ENCODE data around the gene RECQL5. TPM values are rescaled to one million over a fixed set of nuclear protein-coding genes. Genes with fewer than 3 reads are reported as not detected.

RECQL5 gene
- total RNA-seq, 1 donor from 2014 or later: 43.1 TPM

GRCh38 chr17:75634754-75635609, 32.0 kb downstream of the RECQL5 start:
- DNase-seq: no peak
- Histone ChIP-seq H3K9me3 (no peaks in the 10 kb centered on the region), H3K27me3 (no peaks in the 10 kb centered on the region), H3K36me3 (peaks cover 9% of the 10 kb centered on the region), H3K4me1 (peaks cover 29% of the 10 kb centered on the region), H3K4me3 (no peak overlapping the region), H3K27ac (peak overlapping the region; percentile 60)
- intact Hi-C loops (cut with DNase I): no loop called here
- TF ChIP-seq, protein P1, sequence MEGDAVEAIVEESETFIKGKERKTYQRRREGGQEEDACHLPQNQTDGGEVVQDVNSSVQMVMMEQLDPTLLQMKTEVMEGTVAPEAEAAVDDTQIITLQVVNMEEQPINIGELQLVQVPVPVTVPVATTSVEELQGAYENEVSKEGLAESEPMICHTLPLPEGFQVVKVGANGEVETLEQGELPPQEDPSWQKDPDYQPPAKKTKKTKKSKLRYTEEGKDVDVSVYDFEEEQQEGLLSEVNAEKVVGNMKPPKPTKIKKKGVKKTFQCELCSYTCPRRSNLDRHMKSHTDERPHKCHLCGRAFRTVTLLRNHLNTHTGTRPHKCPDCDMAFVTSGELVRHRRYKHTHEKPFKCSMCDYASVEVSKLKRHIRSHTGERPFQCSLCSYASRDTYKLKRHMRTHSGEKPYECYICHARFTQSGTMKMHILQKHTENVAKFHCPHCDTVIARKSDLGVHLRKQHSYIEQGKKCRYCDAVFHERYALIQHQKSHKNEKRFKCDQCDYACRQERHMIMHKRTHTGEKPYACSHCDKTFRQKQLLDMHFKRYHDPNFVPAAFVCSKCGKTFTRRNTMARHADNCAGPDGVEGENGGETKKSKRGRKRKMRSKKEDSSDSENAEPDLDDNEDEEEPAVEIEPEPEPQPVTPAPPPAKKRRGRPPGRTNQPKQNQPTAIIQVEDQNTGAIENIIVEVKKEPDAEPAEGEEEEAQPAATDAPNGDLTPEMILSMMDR (IDR thresholded peaks at IDR 0.05): no peak
- ATAC-seq: no peak

DNA sequence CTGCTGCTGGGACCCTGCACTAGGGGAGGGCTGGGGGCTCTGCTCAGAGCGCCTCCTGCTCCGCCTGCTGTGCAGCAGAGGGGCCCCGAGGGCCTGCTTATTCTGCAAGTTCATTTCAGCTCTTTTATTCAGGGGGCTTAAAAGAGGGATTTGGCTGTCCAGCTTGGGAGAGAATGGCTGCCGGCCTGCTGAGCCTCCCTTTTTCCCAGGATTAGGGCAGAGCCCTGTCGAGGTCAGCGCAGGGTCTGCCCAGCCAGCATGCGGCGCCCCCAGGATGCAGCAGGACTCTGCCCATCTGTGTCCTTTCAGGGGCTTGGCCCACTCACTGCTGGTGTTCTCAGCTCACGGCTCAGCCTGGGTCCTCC, 32.6 kb downstream of the RECQL5 start:
- DNase-seq (no peak), ATAC-seq (no peak)
- Histone ChIP-seq H3K36me3 (peaks cover 11% of the 10 kb centered on the region), H3K4me3 (no peak overlapping the region), H3K27ac (peak overlapping the region; percentile 81), H3K4me1 (peaks cover 29% of the 10 kb centered on the region), H3K9me3 (no peaks in the 10 kb centered on the region), H3K27me3 (no peaks in the 10 kb centered on the region)
- TF ChIP-seq, protein P1 (IDR thresholded peaks at IDR 0.05): no peak
- intact Hi-C loops (cut with DNase I): no loop called here

- H3K4me1 ChIP-seq: peaks cover 29% of the 10 kb centered on the region
- no peaks in the 10 kb centered on the region for H3K9me3 ChIP-seq
- intact Hi-C loops (cut with DNase I): no loop called here
- peak; percentile 70 for ATAC-seq
- TF ChIP-seq, protein P1 (IDR thresholded peaks at IDR 0.05): peak; percentile 62
- H3K27ac ChIP-seq: peak overlapping the region; percentile 81
- DNase-seq: peak; percentile 91
- no peaks in the 10 kb centered on the region for H3K27me3 ChIP-seq
- no peak overlapping the region for H3K4me3 ChIP-seq
- peaks cover 11% of the 10 kb centered on the region for H3K36me3 ChIP-seq
These were observed 33.2 kb downstream of the RECQL5 start for GRCh38 chr17:75633486-75634375.

GRCh38 chr17:75632863-75633485, 34.0 kb downstream of the RECQL5 start, which contains the start of gene SMIM5:
SMIM5 (plus strand) TSS chr17:75633434; CDS start chr17:75640202, 6,768 bp downstream.
- no peak within 1 kb of the TSS for H3K4me3 ChIP-seq
- H3K27ac ChIP-seq: peak within 1 kb of the TSS; percentile 81
- peaks cover 29% of the 10 kb centered on the region for H3K4me1 ChIP-seq
- H3K27me3 ChIP-seq: no peaks in the 10 kb centered on the region
- intact Hi-C loops (cut with DNase I): no loop called here
- DNase-seq (peak; percentile 93), ATAC-seq (peak; percentile 84)
- no peaks in the 10 kb centered on the region for H3K9me3 ChIP-seq
- H3K36me3 ChIP-seq: peaks cover 11% of the 10 kb centered on the region
- TF ChIP-seq, protein P1 (IDR thresholded peaks at IDR 0.05): peak; percentile 98

DNA sequence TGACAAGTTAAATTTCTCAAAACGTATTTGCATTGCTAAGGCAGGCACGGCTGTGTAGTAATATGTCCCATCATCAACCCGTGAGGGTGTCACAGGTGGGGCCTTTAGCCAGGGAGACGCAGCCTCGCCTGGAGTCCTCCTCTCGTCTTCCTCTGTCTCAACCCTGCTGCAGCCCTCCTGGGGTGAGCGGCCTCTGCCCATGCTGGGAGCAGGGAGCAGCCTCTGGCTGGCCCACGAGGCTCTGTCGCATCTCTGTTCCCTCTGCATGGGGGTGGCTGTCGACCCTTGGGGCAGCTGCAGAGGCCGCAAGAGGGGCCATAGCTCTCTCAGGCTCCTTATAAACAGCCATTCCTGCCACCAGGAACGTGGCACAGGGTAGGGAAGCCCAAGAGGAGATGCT, 34.5 kb downstream of the RECQL5 start:
- Histone ChIP-seq H3K9me3 (no peaks in the 10 kb centered on the region), H3K4me3 (no peak overlapping the region), H3K4me1 (peaks cover 29% of the 10 kb centered on the region), H3K27me3 (no peaks in the 10 kb centered on the region), H3K27ac (no peak overlapping the region), H3K36me3 (peaks cover 11% of the 10 kb centered on the region)
- TF ChIP-seq, protein P1 (IDR thresholded peaks at IDR 0.05): no peak
- intact Hi-C loops (cut with DNase I): no loop called here
- ATAC-seq (no peak), DNase-seq (no peak)
